ENCODE results near the gene RASD2. TPM values are rescaled to one million over a fixed set of nuclear protein-coding genes. Genes with fewer than 3 reads are reported as not detected.

Gene RASD2
- total RNA-seq, 4 donors from 2014 or later, result 4.7 to 45.9 (median 16.0) TPM

GRCh38 chr22:35516723-35517122 is 23.9 kb upstream of the RASD2 start:
- Histone ChIP-seq H3K4me3 (no peak overlapping the region), H3K4me1 (peaks cover 0 to 19% (median 0%) of the 10 kb centered on the region in 3 donors), H3K27me3 (no peaks in the 10 kb centered on the region), H3K27ac (no peak overlapping the region), H3K9me3 (no peaks in the 10 kb centered on the region), H3K36me3 (no peaks in the 10 kb centered on the region)
- 82 to 90% methylated on average over 8 to 9 of the region's 9 CpGs for WGBS, 2 donors (ENCODE audit: low coverage in 1 of 2)
- TF ChIP-seq EP300 (IDR thresholded peaks at IDR 0.05), result no peak
- TF ChIP-seq POLR2A (IDR thresholded peaks at IDR 0.05), result no peak
- TF ChIP-seq, protein P1, sequence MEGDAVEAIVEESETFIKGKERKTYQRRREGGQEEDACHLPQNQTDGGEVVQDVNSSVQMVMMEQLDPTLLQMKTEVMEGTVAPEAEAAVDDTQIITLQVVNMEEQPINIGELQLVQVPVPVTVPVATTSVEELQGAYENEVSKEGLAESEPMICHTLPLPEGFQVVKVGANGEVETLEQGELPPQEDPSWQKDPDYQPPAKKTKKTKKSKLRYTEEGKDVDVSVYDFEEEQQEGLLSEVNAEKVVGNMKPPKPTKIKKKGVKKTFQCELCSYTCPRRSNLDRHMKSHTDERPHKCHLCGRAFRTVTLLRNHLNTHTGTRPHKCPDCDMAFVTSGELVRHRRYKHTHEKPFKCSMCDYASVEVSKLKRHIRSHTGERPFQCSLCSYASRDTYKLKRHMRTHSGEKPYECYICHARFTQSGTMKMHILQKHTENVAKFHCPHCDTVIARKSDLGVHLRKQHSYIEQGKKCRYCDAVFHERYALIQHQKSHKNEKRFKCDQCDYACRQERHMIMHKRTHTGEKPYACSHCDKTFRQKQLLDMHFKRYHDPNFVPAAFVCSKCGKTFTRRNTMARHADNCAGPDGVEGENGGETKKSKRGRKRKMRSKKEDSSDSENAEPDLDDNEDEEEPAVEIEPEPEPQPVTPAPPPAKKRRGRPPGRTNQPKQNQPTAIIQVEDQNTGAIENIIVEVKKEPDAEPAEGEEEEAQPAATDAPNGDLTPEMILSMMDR (IDR thresholded peaks at IDR 0.05), result no peak
- TF ChIP-seq POLR2AphosphoS5 (IDR thresholded peaks at IDR 0.05), result no peak
- ATAC-seq, result no peak

- H3K27ac ChIP-seq, result no peak overlapping the region
- TF ChIP-seq EP300 (IDR thresholded peaks at IDR 0.05) (no peak), POLR2AphosphoS5 (IDR thresholded peaks at IDR 0.05) (no peak), POLR2A (IDR thresholded peaks at IDR 0.05) (no peak)
- TF ChIP-seq, protein P1 (IDR thresholded peaks at IDR 0.05), result no peak
- H3K9me3 ChIP-seq, result no peaks in the 10 kb centered on the region
- WGBS, 2 donors (ENCODE audit: low coverage in 1 of 2), result 79 to 89% methylated on average over 2 to 6 of the region's 6 CpGs
- no peaks in the 10 kb centered on the region for H3K36me3 ChIP-seq
- no peak for ATAC-seq
- H3K27me3 ChIP-seq, result no peaks in the 10 kb centered on the region
- H3K4me3 ChIP-seq, result no peak overlapping the region
- peaks cover 0 to 19% (median 0%) of the 10 kb centered on the region in 3 donors for H3K4me1 ChIP-seq
Observed at GRCh38 chr22:35517207-35517606, 23.4 kb upstream of the RASD2 start.

GRCh38 chr22:35517769-35518530 is 22.7 kb upstream of the RASD2 start:
- no peaks in the 10 kb centered on the region for H3K27me3 ChIP-seq
- TF ChIP-seq POLR2A (IDR thresholded peaks at IDR 0.05) (no peak), EP300 (IDR thresholded peaks at IDR 0.05) (no peak), POLR2AphosphoS5 (IDR thresholded peaks at IDR 0.05) (no peak)
- TF ChIP-seq, protein P1 (IDR thresholded peaks at IDR 0.05), result no peak
- no peak overlapping the region for H3K27ac ChIP-seq
- H3K4me3 ChIP-seq, result no peak overlapping the region
- no peaks in the 10 kb centered on the region for H3K36me3 ChIP-seq
- no peak for ATAC-seq
- peaks cover 0 to 15% (median 0%) of the 10 kb centered on the region in 3 donors for H3K4me1 ChIP-seq
- 61 to 100% methylated on average over 1 to 6 of the region's 8 CpGs for WGBS, 2 donors (ENCODE audit: low coverage in 1 of 2)
- no peaks in the 10 kb centered on the region for H3K9me3 ChIP-seq

DNA sequence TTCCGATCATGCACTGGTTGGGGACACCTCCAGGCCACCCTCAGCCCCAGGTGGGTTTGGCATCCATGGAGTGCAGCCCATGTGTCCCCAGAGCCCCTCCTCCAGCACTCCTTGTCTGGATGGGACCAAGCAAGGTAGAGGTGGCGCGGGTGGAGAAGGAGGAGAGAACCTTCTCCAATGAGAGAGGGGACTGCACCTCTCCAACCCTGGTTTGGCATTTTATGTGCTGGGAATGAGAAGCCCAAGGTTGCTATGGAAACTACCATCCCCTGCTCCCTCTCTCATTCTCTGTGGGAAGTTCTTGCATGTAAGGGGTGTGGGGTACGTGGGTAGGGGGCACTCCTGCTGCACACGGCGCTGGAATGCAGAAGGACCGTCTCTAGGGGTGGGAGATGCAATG is 21.8 kb upstream of the RASD2 start:
- Histone ChIP-seq H3K4me1 (peaks cover 0 to 18% (median 0%) of the 10 kb centered on the region in 3 donors), H3K27ac (no peak overlapping the region), H3K4me3 (no peak overlapping the region), H3K36me3 (no peaks in the 10 kb centered on the region), H3K9me3 (no peaks in the 10 kb centered on the region), H3K27me3 (no peaks in the 10 kb centered on the region)
- no peak for ATAC-seq
- 85 to 87% methylated on average over 3 to 4 of the region's 7 CpGs for WGBS, 2 donors (ENCODE audit: low coverage in 1 of 2)
- TF ChIP-seq POLR2AphosphoS5 (IDR thresholded peaks at IDR 0.05) (no peak), EP300 (IDR thresholded peaks at IDR 0.05) (no peak), POLR2A (IDR thresholded peaks at IDR 0.05) (no peak)
- TF ChIP-seq, protein P1 (IDR thresholded peaks at IDR 0.05), result no peak
